HG02981 (cell line): ENCODE results near the gene GFY.
"Not testable (repeated sequence)": the region's sequence is repeated elsewhere in the genome, so short reads cannot be mapped to it uniquely, and the experiment has no call there.

Experiments
- ATAC-seq: cut with Tn5 transposase; IDR thresholded peaks from one replicate; pipeline ENCODE4 v1.9.1; 2021; ENCODE audit warnings: mild to moderate bottlenecking, moderate library complexity; ENCODE audit not compliant: unreplicated experiment

GFY gene

GRCh38 chr19:49443366-49444099, 18.3 kb downstream of the GFY start:
- ATAC-seq, result peak; percentile 65

DNA sequence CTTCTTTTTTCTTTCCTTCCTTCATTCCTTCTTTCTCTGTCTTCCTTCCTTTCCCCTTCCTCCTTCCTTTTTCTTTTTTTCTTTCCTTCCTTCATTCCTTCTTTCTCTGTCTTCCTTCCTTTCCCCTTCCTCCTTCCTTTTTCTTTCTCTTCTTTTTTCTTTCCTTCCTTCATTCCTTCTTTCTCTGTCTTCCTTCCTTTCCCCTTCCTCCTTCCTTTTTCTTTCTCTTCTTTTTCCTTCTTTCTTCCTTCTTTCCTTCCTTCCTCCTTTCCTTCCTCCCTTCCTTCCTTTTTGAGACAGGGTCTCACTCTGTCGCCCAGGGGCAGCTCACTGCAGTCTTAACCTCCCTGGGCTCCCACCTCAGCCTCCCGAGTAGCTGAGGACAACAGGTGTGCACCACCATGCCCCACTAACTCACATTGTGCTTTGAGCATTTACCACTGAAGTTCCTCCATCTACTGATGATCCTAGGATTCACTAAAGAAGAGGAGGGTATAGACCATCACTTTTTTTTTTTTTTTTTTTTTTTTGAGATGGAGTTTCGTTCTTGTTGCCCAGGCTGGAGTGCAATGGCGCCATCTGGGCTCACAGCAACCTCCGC, 19.0 kb downstream of the GFY start:
- ATAC-seq, result not testable (repeated sequence)

- ATAC-seq, result no peak
Observed at GRCh38 chr19:49445997-49446396, 20.8 kb downstream of the GFY start.

GRCh38 chr19:49447485-49448431, 22.6 kb downstream of the GFY start:
- ATAC-seq, result no peak

- no peak for ATAC-seq
Observed at GRCh38 chr19:49448432-49448786, 23.2 kb downstream of the GFY start.

- ATAC-seq, result no peak
Observed at GRCh38 chr19:49450405-49450804, 25.2 kb downstream of the GFY start.

- peak; percentile 59 for ATAC-seq
Observed at GRCh38 chr19:49451430-49452181, 26.4 kb downstream of the GFY start, which contains the start of gene PIH1D1. Gene PIH1D1, minus strand, starts transcription at chr19:49451814. Its CDS starts 240 bp downstream, at chr19:49451574.

DNA sequence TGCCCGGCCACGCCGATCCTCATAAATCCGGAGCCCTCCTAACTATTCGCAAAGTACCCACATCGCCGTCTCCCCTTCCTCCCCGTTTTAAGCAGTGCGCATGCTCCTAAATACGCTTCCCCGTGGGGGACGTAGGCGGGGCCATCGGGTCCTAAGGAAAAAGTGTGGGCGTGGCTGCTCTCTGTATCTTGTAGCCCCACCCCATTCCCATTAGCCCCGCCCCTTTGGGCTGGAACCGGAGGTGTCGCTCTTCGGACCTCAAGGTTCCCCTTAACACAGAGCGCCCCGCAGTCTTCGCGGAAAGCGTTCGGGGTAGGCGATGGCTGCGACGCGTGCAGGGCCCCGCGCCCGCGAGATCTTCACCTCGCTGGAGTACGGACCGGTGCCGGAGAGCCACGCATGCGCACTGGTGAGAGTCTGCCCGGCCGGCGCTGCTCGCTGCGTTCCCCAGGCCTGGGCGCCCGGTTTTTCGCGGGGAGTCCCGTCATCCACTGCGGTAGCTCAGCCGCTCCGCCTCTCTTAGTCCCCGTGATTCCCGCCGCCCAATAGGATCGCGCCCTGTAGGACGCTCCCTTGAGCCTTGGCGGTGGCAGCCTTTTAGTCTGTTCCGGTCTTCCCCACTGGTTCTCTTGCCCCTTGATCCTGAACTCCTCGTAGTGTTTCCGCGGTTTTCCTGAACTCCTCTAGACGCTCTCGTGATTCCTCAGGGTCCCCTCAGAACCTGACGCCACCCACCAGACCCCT, 28.0 kb downstream of the GFY start, which contains the start of gene ALDH16A1:
TSS of gene ALDH16A1 (plus strand) at position 213 of the 744 bp plus-strand sequence. CDS start at position 320, 107 bp downstream.
- peak; percentile 87 for ATAC-seq

- ATAC-seq, result no peak
Observed at GRCh38 chr19:49453757-49454240, 28.6 kb downstream of the GFY start.

DNA sequence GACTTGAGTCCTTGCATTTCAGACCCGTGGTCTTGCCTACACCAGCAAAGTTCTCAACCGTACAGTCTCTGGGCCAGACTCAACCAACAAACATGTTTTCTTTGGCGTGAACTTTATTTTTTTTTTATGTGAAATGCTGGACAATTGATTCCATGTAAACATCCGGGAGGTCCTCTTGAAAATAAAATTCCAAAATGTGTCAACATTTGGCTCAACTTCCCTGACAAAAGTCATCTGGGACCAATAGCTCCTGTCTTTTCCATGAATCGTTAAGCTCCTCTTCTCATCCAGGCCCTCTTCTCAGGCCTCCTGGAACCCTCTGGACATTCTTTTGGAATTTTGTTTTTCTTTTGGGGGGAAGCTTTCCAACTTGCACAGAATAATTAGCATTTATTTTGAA, 30.6 kb downstream of the GFY start:
- ATAC-seq, result no peak

- no peak for ATAC-seq
Observed at GRCh38 chr19:49456326-49456725, 31.1 kb downstream of the GFY start.

GRCh38 chr19:49458567-49458903, 33.3 kb downstream of the GFY start:
- no peak for ATAC-seq

- ATAC-seq, result no peak
Observed at GRCh38 chr19:49459388-49459787, 34.2 kb downstream of the GFY start.

DNA sequence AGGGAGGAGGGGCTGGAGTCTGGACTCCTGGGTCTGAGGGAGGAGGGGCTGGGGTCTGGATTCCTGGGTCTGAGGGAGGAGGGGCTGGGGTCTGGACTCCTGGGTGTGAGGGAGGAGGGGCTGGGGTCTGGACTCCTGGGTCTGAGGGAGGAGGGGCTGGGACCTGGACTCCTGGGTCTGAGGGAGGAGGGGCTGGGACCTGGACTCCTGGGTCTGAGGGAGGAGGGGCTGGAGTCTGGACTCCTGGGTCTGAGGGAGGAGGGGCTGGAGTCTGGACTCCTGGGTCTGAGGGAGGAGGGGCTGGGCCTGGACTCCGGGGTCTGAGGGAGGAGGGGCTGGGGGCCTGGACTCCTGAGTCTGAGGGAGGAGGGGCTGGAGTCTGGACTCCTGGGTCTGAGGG, 35.9 kb downstream of the GFY start:
- not testable (repeated sequence) for ATAC-seq

DNA sequence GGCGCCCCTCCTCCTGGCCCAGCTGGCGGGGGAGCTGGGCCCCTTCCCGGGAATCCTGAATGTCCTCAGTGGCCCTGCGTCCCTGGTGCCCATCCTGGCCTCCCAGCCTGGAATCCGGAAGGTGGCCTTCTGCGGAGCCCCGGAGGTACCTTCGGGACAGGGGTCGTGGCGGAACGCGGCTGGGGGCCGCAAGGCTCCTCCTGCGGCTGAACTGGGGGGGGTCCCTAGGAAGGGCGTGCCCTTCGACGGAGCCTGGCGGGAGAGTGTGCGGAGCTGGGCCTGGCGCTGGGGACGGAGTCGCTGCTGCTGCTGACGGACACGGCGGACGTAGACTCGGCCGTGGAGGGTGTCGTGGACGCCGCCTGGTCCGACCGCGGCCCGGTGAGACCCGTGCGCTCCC, 36.5 kb downstream of the GFY start:
- no peak for ATAC-seq

- ATAC-seq, result no peak
Observed at GRCh38 chr19:49462492-49462891, 37.3 kb downstream of the GFY start.

DNA sequence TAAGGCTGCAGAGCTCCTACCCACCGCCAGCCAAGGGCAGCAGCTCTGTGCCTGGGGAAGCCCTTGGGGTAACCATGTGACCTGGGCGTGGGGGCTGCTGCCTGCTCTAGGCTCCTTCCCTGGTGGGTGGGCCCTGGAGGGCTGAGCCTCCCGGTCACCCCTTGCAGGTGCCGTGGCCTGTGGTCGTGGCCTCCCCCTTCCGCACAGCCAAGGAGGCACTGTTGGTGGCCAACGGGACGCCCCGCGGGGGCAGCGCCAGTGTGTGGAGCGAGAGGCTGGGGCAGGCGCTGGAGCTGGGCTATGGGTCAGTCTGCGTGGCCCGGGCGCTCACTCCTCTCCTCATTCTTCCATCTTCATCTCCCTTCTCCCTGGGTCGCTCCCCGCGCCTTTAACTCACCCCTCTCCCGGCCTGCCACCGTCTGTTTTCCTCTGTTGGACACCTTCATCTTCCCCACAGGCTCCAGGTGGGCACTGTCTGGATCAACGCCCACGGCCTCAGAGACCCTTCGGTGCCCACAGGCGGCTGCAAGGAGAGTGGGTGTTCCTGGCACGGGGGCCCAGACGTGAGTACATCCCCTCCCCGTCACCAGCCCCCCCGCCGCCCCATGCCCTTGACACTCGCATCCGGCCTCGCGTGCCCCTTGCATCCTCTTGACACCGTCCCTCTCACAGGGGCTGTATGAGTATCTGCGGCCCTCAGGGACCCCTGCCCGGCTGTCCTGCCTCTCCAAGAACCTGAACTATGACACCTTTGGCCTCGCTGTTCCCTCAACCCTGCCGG, 39.0 kb downstream of the GFY start:
- no peak for ATAC-seq

- ATAC-seq, result no peak
Observed at GRCh38 chr19:49465371-49465770, 40.2 kb downstream of the GFY start.

DNA sequence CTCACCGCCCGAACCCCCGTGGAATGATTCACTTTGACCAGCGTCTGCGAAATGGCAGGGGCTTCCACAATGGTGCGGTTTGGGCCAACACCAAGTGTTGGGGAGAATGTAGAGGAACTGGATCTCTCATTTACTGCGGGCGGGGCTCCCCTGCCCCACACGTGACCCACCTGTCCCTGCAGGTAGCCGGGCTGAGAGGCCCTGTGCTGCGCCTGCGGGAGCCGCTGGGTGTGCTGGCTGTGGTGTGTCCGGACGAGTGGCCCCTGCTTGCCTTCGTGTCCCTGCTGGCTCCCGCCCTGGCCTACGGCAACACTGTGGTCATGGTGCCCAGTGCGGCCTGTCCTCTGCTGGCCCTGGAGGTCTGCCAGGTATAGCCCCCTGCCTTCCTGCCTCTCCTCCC, 43.0 kb downstream of the GFY start:
- ATAC-seq, result no peak
